ENCODE measurements around the gene RBM24. TPM values are rescaled to one million over a fixed set of nuclear protein-coding genes. Genes with fewer than 3 reads are reported as not detected.

The RBM24 gene
- total RNA-seq, 4 donors from 2014 or later: 74.9 to 375 (median 185) TPM

- no peaks in the 10 kb centered on the region for H3K9me3 ChIP-seq
- H3K27me3 ChIP-seq: no peaks in the 10 kb centered on the region
- H3K4me1 ChIP-seq: no peaks in the 10 kb centered on the region
- ATAC-seq (no peak), DNase-seq (no peak)
- TF ChIP-seq POLR2A (IDR thresholded peaks at IDR 0.05) (no peak), CTCF (IDR thresholded peaks at IDR 0.05 in 4 of 5, conservative IDR thresholded peaks at IDR 0.05 in 1 of 5) (no peak)
- H3K27ac ChIP-seq: no peak overlapping the region
- intact Hi-C loops (cut with DNase I; ENCODE audit: low total_unique reads) (no loop called here), in situ Hi-C loops (cut with MboI; ENCODE audit: low sequenced_read_pairs in 4 of 4) (no loop called here)
- no peaks in the 10 kb centered on the region for H3K36me3 ChIP-seq
- no peak overlapping the region for H3K4me3 ChIP-seq
Observed at GRCh38 chr6:17339308-17339670, 58.1 kb downstream of the RBM24 start.

GRCh38 chr6:17341117-17341805 is 60.1 kb downstream of the RBM24 start:
- intact Hi-C loops (cut with DNase I; ENCODE audit: low total_unique reads): no loop called here
- Histone ChIP-seq H3K4me1 (no peaks in the 10 kb centered on the region), H3K4me3 (no peak overlapping the region), H3K36me3 (no peaks in the 10 kb centered on the region), H3K9me3 (no peaks in the 10 kb centered on the region), H3K27me3 (no peaks in the 10 kb centered on the region), H3K27ac (no peak overlapping the region)
- DNase-seq (no peak), ATAC-seq (no peak)
- in situ Hi-C loops (cut with MboI; ENCODE audit: low sequenced_read_pairs in 4 of 4): no loop called here
- TF ChIP-seq CTCF (IDR thresholded peaks at IDR 0.05 in 4 of 5, conservative IDR thresholded peaks at IDR 0.05 in 1 of 5): no peak
- TF ChIP-seq POLR2A (IDR thresholded peaks at IDR 0.05): no peak

GRCh38 chr6:17341891-17342290 is 60.7 kb downstream of the RBM24 start:
- in situ Hi-C loops (cut with MboI; ENCODE audit: low sequenced_read_pairs in 4 of 4) (no loop called here), intact Hi-C loops (cut with DNase I; ENCODE audit: low total_unique reads) (no loop called here)
- Histone ChIP-seq H3K4me1 (no peaks in the 10 kb centered on the region), H3K27me3 (no peaks in the 10 kb centered on the region), H3K36me3 (no peaks in the 10 kb centered on the region), H3K27ac (no peak overlapping the region), H3K9me3 (no peaks in the 10 kb centered on the region), H3K4me3 (no peak overlapping the region)
- no peak for DNase-seq
- ATAC-seq: no peak
- TF ChIP-seq POLR2A (IDR thresholded peaks at IDR 0.05) (no peak), CTCF (IDR thresholded peaks at IDR 0.05 in 4 of 5, conservative IDR thresholded peaks at IDR 0.05 in 1 of 5) (no peak)

- no peak overlapping the region for H3K4me3 ChIP-seq
- no peaks in the 10 kb centered on the region for H3K4me1 ChIP-seq
- no peak overlapping the region for H3K27ac ChIP-seq
- no peaks in the 10 kb centered on the region for H3K9me3 ChIP-seq
- no peaks in the 10 kb centered on the region for H3K27me3 ChIP-seq
- TF ChIP-seq POLR2A (IDR thresholded peaks at IDR 0.05): no peak
- TF ChIP-seq CTCF (IDR thresholded peaks at IDR 0.05 in 4 of 5, conservative IDR thresholded peaks at IDR 0.05 in 1 of 5): no peak
- H3K36me3 ChIP-seq: no peaks in the 10 kb centered on the region
- in situ Hi-C loops (cut with MboI; ENCODE audit: low sequenced_read_pairs in 4 of 4): no loop called here
- ATAC-seq (no peak), DNase-seq (no peak)
- intact Hi-C loops (cut with DNase I; ENCODE audit: low total_unique reads): no loop called here
Observed at GRCh38 chr6:17343215-17343614, 62.1 kb downstream of the RBM24 start.

Other genes with a start within 250 kb of the RBM24 start
- gene STMND1, start 179.3 kb upstream of the RBM24 start, total RNA-seq: not detected
- 100 to 1,000 TPM; 208 to 439 (median 295) TPM for gene CAP2, start 112.2 kb downstream of the RBM24 start, total RNA-seq